Measurements from ENCODE around the gene PUM2. TPM values are rescaled to one million over a fixed set of nuclear protein-coding genes. Genes with fewer than 3 reads are reported as not detected.

PUM2 gene
- total and polyA plus RNA-seq, 2 of the 13 experiments (the other 11 are each of a cell fraction or from before 2014, with no cell fraction given), result 69.6 to 69.8 TPM

DNA sequence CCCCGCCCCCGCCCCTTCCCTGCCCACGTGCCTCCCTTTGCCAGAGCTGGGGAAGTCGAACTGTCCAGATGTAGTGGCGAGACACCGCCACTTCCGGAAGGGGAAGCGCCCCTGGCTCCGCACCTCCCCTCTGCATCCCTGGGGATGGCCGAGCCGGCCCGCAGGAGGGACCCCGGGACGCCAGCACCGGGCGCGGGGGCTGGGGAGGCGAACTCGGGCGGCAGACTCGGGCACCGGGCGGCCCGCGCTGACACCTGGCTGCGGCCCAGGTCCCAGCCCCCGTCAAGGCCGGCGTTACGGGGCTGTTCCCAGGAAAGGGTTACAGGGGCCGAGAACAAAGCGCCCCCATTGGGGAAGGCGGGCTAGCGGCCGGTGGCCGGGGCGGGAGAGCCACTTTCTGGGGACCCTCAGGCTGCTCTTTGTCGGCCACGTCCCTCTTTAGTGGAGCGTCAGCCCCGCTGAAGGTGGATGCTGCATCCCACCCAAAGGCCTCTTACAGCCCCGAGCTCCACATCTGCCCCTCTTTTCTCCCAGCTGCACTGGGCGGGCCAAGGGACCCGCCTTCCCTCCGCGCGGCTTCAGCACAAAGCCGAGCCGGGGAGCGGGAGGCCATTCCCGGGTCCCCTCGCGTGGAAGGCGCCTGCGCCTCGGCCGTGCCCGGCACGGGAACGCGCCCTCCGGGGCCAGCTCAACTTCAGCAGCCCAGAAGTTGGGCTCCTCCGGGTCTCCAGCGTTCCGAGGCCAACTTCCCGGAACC is 127.1 kb downstream of the PUM2 start (continued):
- TF ChIP-seq CEBPB (IDR thresholded peaks at IDR 0.05; ENCODE audit: borderline replicate concordance, low read depth, low read length), result no peak
- no peak for TF ChIP-seq GTF2F1 (IDR thresholded peaks at IDR 0.05; ENCODE audit: low read length)
- TF ChIP-seq, protein P1, sequence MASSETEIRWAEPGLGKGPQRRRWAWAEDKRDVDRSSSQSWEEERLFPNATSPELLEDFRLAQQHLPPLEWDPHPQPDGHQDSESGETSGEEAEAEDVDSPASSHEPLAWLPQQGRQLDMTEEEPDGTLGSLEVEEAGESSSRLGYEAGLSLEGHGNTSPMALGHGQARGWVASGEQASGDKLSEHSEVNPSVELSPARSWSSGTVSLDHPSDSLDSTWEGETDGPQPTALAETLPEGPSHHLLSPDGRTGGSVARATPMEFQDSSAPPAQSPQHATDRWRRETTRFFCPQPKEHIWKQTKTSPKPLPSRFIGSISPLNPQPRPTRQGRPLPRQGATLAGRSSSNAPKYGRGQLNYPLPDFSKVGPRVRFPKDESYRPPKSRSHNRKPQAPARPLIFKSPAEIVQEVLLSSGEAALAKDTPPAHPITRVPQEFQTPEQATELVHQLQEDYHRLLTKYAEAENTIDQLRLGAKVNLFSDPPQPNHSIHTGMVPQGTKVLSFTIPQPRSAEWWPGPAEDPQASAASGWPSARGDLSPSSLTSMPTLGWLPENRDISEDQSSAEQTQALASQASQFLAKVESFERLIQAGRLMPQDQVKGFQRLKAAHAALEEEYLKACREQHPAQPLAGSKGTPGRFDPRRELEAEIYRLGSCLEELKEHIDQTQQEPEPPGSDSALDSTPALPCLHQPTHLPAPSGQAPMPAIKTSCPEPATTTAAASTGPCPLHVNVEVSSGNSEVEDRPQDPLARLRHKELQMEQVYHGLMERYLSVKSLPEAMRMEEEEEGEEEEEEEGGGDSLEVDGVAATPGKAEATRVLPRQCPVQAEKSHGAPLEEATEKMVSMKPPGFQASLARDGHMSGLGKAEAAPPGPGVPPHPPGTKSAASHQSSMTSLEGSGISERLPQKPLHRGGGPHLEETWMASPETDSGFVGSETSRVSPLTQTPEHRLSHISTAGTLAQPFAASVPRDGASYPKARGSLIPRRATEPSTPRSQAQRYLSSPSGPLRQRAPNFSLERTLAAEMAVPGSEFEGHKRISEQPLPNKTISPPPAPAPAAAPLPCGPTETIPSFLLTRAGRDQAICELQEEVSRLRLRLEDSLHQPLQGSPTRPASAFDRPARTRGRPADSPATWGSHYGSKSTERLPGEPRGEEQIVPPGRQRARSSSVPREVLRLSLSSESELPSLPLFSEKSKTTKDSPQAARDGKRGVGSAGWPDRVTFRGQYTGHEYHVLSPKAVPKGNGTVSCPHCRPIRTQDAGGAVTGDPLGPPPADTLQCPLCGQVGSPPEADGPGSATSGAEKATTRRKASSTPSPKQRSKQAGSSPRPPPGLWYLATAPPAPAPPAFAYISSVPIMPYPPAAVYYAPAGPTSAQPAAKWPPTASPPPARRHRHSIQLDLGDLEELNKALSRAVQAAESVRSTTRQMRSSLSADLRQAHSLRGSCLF (CRISPR knock-in tag; IDR thresholded peaks at IDR 0.05; ENCODE audit: borderline replicate concordance), result no peak
- no peak for TF ChIP-seq ONECUT2 (CRISPR knock-in tag; IDR thresholded peaks at IDR 0.05)
- TF ChIP-seq ZNF513 (CRISPR knock-in tag; conservative IDR thresholded peaks at IDR 0.05), result no peak
- peak; percentile 72 for TF ChIP-seq ZFY (CRISPR knock-in tag; IDR thresholded peaks at IDR 0.05)
- no peak for TF ChIP-seq SP2 (CRISPR knock-in tag; IDR thresholded peaks at IDR 0.05)
- TF ChIP-seq TGIF2 (CRISPR knock-in tag; IDR thresholded peaks at IDR 0.05), result no peak
- no peak for TF ChIP-seq MZF1 (CRISPR knock-in tag; IDR thresholded peaks at IDR 0.05; ENCODE audit: borderline replicate concordance)
- TF ChIP-seq BATF2 (CRISPR knock-in tag; IDR thresholded peaks at IDR 0.05), result no peak
- no peak for TF ChIP-seq RBAK (CRISPR knock-in tag; IDR thresholded peaks at IDR 0.05)
- no peak for TF ChIP-seq ZMAT5 (CRISPR knock-in tag; IDR thresholded peaks at IDR 0.05; ENCODE audit: borderline replicate concordance, low read depth)
- TF ChIP-seq ZNF644 (CRISPR knock-in tag; IDR thresholded peaks at IDR 0.05; ENCODE audit: low read depth), result 0 out of 2 replicates have a peak, but pooled peaks have one; percentile 5
- no peak for TF ChIP-seq ZNF335 (CRISPR knock-in tag; IDR thresholded peaks at IDR 0.05)
- no peak for TF ChIP-seq NFKBIZ (CRISPR knock-in tag; IDR thresholded peaks at IDR 0.05)
- TF ChIP-seq ZNF550 (CRISPR knock-in tag; IDR thresholded peaks at IDR 0.05; ENCODE audit: borderline replicate concordance), result no peak
- TF ChIP-seq ZNF432 (CRISPR knock-in tag; IDR thresholded peaks at IDR 0.05; ENCODE audit: borderline replicate concordance), result no peak
- TF ChIP-seq, protein P2, sequence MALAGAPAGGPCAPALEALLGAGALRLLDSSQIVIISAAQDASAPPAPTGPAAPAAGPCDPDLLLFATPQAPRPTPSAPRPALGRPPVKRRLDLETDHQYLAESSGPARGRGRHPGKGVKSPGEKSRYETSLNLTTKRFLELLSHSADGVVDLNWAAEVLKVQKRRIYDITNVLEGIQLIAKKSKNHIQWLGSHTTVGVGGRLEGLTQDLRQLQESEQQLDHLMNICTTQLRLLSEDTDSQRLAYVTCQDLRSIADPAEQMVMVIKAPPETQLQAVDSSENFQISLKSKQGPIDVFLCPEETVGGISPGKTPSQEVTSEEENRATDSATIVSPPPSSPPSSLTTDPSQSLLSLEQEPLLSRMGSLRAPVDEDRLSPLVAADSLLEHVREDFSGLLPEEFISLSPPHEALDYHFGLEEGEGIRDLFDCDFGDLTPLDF (CRISPR knock-in tag; IDR thresholded peaks at IDR 0.05), result no peak; the same call in 1 of the 2 replicates
- no peak for TF ChIP-seq PATZ1 (CRISPR knock-in tag; IDR thresholded peaks at IDR 0.05)
